Endothelial cell of umbilical vein (primary cell): ENCODE measurements around the gene RYR2. TPM values are rescaled to one million over a fixed set of nuclear protein-coding genes. Genes with fewer than 3 reads are reported as not detected.

ENCODE experiments used
- BruUV-seq: library from RNA; stranded (reverse); fragments of 400-500 nt; replicated peaks from 2 replicates; lab custom pipeline; 2021; lab: Mats Ljungman, UMichigan
- CTCF ChIA-PET: fragments of 300-600, 350-600 bp; sonication (Branson Sonifier 250); formaldehyde crosslinking; loops from one replicate; lab custom pipeline; 2021; ENCODE audit warnings: antibody characterized with exemption, inconsistent platforms; lab: Charles Lee
- POLR2A ChIA-PET: fragments of 300-600, 350-600 bp; sonication (Branson Sonifier 250); formaldehyde crosslinking; loops from one replicate; lab custom pipeline; 2021; ENCODE audit warnings: antibody characterized with exemption, inconsistent platforms; lab: Charles Lee
- DNase-seq: peaks from one replicate; pipeline ENCODE4 v3.0.0-alpha.2; 2011; ENCODE audit warnings: low read depth, low spot score
- FAIRE-seq: peaks from 2 replicates; lab custom pipeline; 2011; peaks lifted over from hg19 to GRCh38; lab: Jason Lieb, UNC
- H2AFZ ChIP-seq: 2 replicates; pipeline ENCODE4 v1.6.0; 2012; ENCODE audit warnings: low read depth, low read length, control low read depth, inconsistent platforms
- H3K27ac ChIP-seq: 2 replicates; pipeline ENCODE4 v1.5.1; 2011; ENCODE audit warnings: low read depth, mild to moderate bottlenecking, control low read depth, low read length, moderate library complexity; ENCODE audit not compliant: insufficient read depth
- H3K27me3 ChIP-seq, 2 experiments: 2 replicates each; pipeline versions ENCODE4 v1.6.0 to v1.6.1; 2011; ENCODE audit warnings: low read length in 2 of 2, mixed read lengths in 1 of 2; ENCODE audit not compliant: control insufficient read depth in 2 of 2, insufficient read depth in 2 of 2
- H3K36me3 ChIP-seq, 2 experiments: 2 replicates in 1 of 2; 3 replicates in 1 of 2; pipeline ENCODE4 v1.5.1; 2011; ENCODE audit warnings: low read length in 2 of 2, mild to moderate bottlenecking in 1 of 2, moderate library complexity in 1 of 2; ENCODE audit not compliant: control insufficient read depth in 2 of 2, insufficient read depth in 2 of 2; ENCODE audit errors: extremely low read depth in 1 of 2
- H3K4me1 ChIP-seq: 3 replicates; pipeline ENCODE4 v1.5.1; 2011; ENCODE audit warnings: mild to moderate bottlenecking, low read length; ENCODE audit not compliant: control insufficient read depth, insufficient read depth; ENCODE audit errors: extremely low read depth
- H3K4me2 ChIP-seq: 2 replicates; pipeline ENCODE4 v1.6.1; 2011; ENCODE audit warnings: low read length, control low read depth, mixed read lengths; ENCODE audit not compliant: insufficient read depth
- H3K4me3 ChIP-seq, 3 experiments: fragments of 200-600 bp in 1 of 3; sonication (generic), shearing (Covaris generic) in 1 of 3; replicated peaks in 1 of 3; 2 replicates each; pipeline ENCODE4 v1.5.1; 2011 to 2016; ENCODE audit warnings: control low read depth in 3 of 3, low read length in 3 of 3, mild to moderate bottlenecking in 2 of 3, inconsistent platforms in 1 of 3, low read depth in 1 of 3, moderate library complexity in 1 of 3; ENCODE audit not compliant: insufficient read depth in 1 of 3
- H3K79me2 ChIP-seq: 2 replicates; pipeline ENCODE4 v1.6.0; 2012; ENCODE audit warnings: low read length, inconsistent platforms; ENCODE audit not compliant: control insufficient read depth, insufficient read depth
- H3K9ac ChIP-seq: replicated peaks from 2 replicates; pipeline ENCODE3; 2011; ENCODE audit warnings: low read length, control low read depth; ENCODE audit not compliant: insufficient read depth; ENCODE audit errors: extremely low read depth
- H3K9me1 ChIP-seq: replicated peaks from 3 replicates; pipeline ENCODE4 v1.6.0; 2011; ENCODE audit warnings: mild to moderate bottlenecking, low read length; ENCODE audit not compliant: control insufficient read depth, insufficient read depth; ENCODE audit errors: extremely low read depth
- H3K9me3 ChIP-seq: replicated peaks from 2 replicates; pipeline ENCODE4 v1.5.1; 2012; ENCODE audit warnings: low read length, inconsistent platforms; ENCODE audit not compliant: control insufficient read depth, insufficient read depth
- H4K20me1 ChIP-seq: replicated peaks from 2 replicates; pipeline ENCODE3; 2011; ENCODE audit warnings: mild to moderate bottlenecking, low read length; ENCODE audit not compliant: control insufficient read depth, insufficient read depth; ENCODE audit errors: extremely low read depth
- CTCF ChIP-seq, 2 donors: IDR thresholded peaks; 1 replicate in 1 of 2; 2 replicates in 1 of 2; pipeline ENCODE4 v1.5.1; 2011; ENCODE audit warnings: low read length in 2 of 2, mild to moderate bottlenecking in 2 of 2, moderate library complexity in 2 of 2, control low read depth in 1 of 2, inconsistent platforms in 1 of 2, low read depth in 1 of 2; ENCODE audit not compliant: insufficient read depth in 1 of 2; ENCODE audit errors: extremely low read depth in 1 of 2
- EZH2 ChIP-seq: IDR thresholded peaks from 2 replicates; pipeline ENCODE4 v1.6.1; 2012; ENCODE audit warnings: borderline replicate concordance, low read depth, mild to moderate bottlenecking, moderate library complexity, low read length, inconsistent platforms; ENCODE audit not compliant: severe bottlenecking
- FOS ChIP-seq: IDR thresholded peaks from 2 replicates; pipeline ENCODE4 v1.6.1; 2011; ENCODE audit warnings: mild to moderate bottlenecking, low read length, moderate library complexity, borderline replicate concordance; ENCODE audit not compliant: insufficient read depth
- GATA2 ChIP-seq: IDR thresholded peaks from 2 replicates; pipeline ENCODE4 v1.7.0; 2011; ENCODE audit warnings: low read depth, mild to moderate bottlenecking, moderate library complexity, mixed read lengths, low read length; ENCODE audit not compliant: insufficient read length, insufficient read depth
- JUN ChIP-seq: IDR thresholded peaks from 2 replicates; pipeline ENCODE4 v1.6.1; 2011; ENCODE audit warnings: borderline replicate concordance, low read depth; ENCODE audit not compliant: insufficient read length, insufficient read depth
- MAX ChIP-seq: IDR thresholded peaks from 2 replicates; pipeline ENCODE4 v1.6.1; 2011; ENCODE audit not compliant: insufficient read depth, insufficient read length
- MYC ChIP-seq: IDR thresholded peaks from one replicate; pipeline ENCODE4 v1.6.1; 2011; ENCODE audit warnings: mild to moderate bottlenecking, low read depth, low read length
- POLR2A ChIP-seq: IDR thresholded peaks from 2 replicates; pipeline ENCODE4 v1.6.1; 2012; ENCODE audit warnings: low read depth, mild to moderate bottlenecking, control low read depth, low read length
- POLR2AphosphoS5 ChIP-seq: IDR thresholded peaks from 2 replicates; pipeline ENCODE4 v1.6.1; 2012; ENCODE audit warnings: low read depth, mild to moderate bottlenecking, control low read depth, low read length, moderate library complexity; ENCODE audit not compliant: insufficient read depth
- dilution Hi-C: fragments of 300-500 bp; cut with MboI; formaldehyde crosslinking; loops from one replicate; pipeline ENCODE4 v1.15.0; 2019; ENCODE audit warnings: low sequenced_read_pairs; ENCODE audit not compliant: extremely low pct_ligation_motif_present
- intact Hi-C: fragments of 100-400 bp; cut with micrococcal nuclease; formaldehyde crosslinking; loops from one replicate; pipeline ENCODE4 v1.10.0; 2022
- polyA plus RNA-seq, 4 experiments: library from polyadenylated mRNA; depleted of rRNA in 3 of 4; stranded (reverse) in 3 of 4; unstranded in 1 of 4; fragments of >200 nt; gene quantifications; 2 replicates each; pipeline versions ENCODE4 v1.2.1 to v1.2.3, GENCODE V29; 2011 to 2012; ENCODE audit warnings: missing spikeins in 1 of 4
- total RNA-seq: library from RNA; stranded (reverse); gene quantifications from 2 replicates; pipeline ENCODE4 v1.2.3, GENCODE V29; 2021

The RYR2 gene
- total and polyA plus RNA-seq, 2 donors (not counting 3 experiments of a cell fraction or from before 2014, with no cell fraction given) = not detected

GRCh38 chr1:237031480-237031879 is 10.5 kb upstream of the RYR2 start:
- Histone ChIP-seq H3K4me2 (no peak overlapping the region), H3K9me3 (peaks cover 10% of the 10 kb centered on the region), H3K36me3 (no peaks in the 10 kb centered on the region), H3K9ac (no peak overlapping the region), H2AFZ (no peak overlapping the region), H3K4me3 (no peak overlapping the region), H3K79me2 (no peaks in the 10 kb centered on the region), H4K20me1 (no peaks in the 10 kb centered on the region), H3K9me1 (no peaks in the 10 kb centered on the region), H3K27ac (no peak overlapping the region), H3K27me3 (no peaks in the 10 kb centered on the region), H3K4me1 (no peaks in the 10 kb centered on the region)
- no peak for FAIRE-seq
- CTCF ChIA-PET = no interaction called here
- dilution Hi-C loops (no loop called here), intact Hi-C loops (no loop called here)
- no peak for DNase-seq
- TF ChIP-seq MYC (no peak), GATA2 (no peak), FOS (no peak), JUN (no peak), POLR2AphosphoS5 (no peak), POLR2A (no peak), MAX (no peak), CTCF (IDR thresholded peaks at IDR 0.05; ENCODE audit: extremely low read depth in 1 of 2, insufficient read depth in 1 of 2, low read depth in 1 of 2, low read length in 2 of 2) (no peak), EZH2 (no peak)
- BruUV-seq = no TSS peak
- POLR2A ChIA-PET = no interaction called here
